Liver (tissue), 9 donors: ENCODE results near the gene RAD1. TPM values are rescaled to one million over a fixed set of nuclear protein-coding genes. Genes with fewer than 3 reads are reported as not detected.

Experiments
- DNase-seq: peaks from one replicate; pipeline ENCODE4 v3.0.0-alpha.2; 2017; ENCODE audit warnings: low spot score
- H3K27ac ChIP-seq, 2 donors: one replicate each; pipeline ENCODE4 v1.7.0; 2013; ENCODE audit warnings: inconsistent platforms in 2 of 2, low read length in 2 of 2, control low read depth in 1 of 2, low read depth in 1 of 2, mild to moderate bottlenecking in 1 of 2
- H3K27me3 ChIP-seq, 4 donors: one replicate each; pipeline versions ENCODE4 v1.6.1 to v1.7.0; 2013; ENCODE audit warnings: low read length in 3 of 4, inconsistent platforms in 1 of 4, mild to moderate bottlenecking in 1 of 4, moderate library complexity in 1 of 4; ENCODE audit not compliant: control insufficient read depth in 4 of 4, insufficient read depth in 4 of 4
- H3K36me3 ChIP-seq, 4 donors: one replicate each; pipeline versions ENCODE4 v1.6.1 to v1.7.0; 2013; ENCODE audit warnings: low read length in 3 of 4, mild to moderate bottlenecking in 3 of 4, low read depth in 1 of 4, moderate library complexity in 1 of 4; ENCODE audit not compliant: control insufficient read depth in 4 of 4, insufficient read depth in 3 of 4
- H3K4me1 ChIP-seq, 4 donors: one replicate each; pipeline versions ENCODE4 v1.6.1 to v1.7.0; 2013; ENCODE audit warnings: low read length in 3 of 4, mild to moderate bottlenecking in 3 of 4, moderate library complexity in 1 of 4; ENCODE audit not compliant: control insufficient read depth in 4 of 4, insufficient read depth in 4 of 4
- H3K4me3 ChIP-seq, 3 donors: one replicate each; pipeline versions ENCODE4 v1.6.1 to v1.7.0; 2013; ENCODE audit warnings: low read length in 3 of 3, control low read depth in 1 of 3, low read depth in 1 of 3, mild to moderate bottlenecking in 1 of 3
- H3K9ac ChIP-seq, 2 donors: one replicate each; pipeline ENCODE4 v1.7.0; 2013; ENCODE audit warnings: low read length in 2 of 2, mild to moderate bottlenecking in 2 of 2, moderate library complexity in 2 of 2, control low read depth in 1 of 2, low read depth in 1 of 2
- H3K9me3 ChIP-seq, 4 donors: one replicate each; pipeline versions ENCODE4 v1.6.1 to v1.7.0; 2013; ENCODE audit warnings: low read length in 3 of 4; ENCODE audit not compliant: control insufficient read depth in 4 of 4
- ATF3 ChIP-seq: IDR thresholded peaks from 2 replicates; pipeline ENCODE4 v1.6.1; 2016; ENCODE audit warnings: antibody characterized with exemption
- FOXA1 ChIP-seq: IDR thresholded peaks from 2 replicates; pipeline ENCODE4 v1.6.1; 2016; ENCODE audit warnings: antibody characterized with exemption
- FOXA2 ChIP-seq: IDR thresholded peaks from 2 replicates; pipeline ENCODE4 v1.6.1; 2016; ENCODE audit warnings: antibody characterized with exemption
- GABPA ChIP-seq, 2 donors: IDR thresholded peaks in 1 of 2; conservative IDR thresholded peaks in 1 of 2; 2 replicates each; pipeline ENCODE4 v1.6.1; 2016; ENCODE audit warnings: antibody characterized with exemption in 2 of 2, mild to moderate bottlenecking in 1 of 2, moderate library complexity in 1 of 2
- HNF4A ChIP-seq, 2 donors: conservative IDR thresholded peaks; 2 replicates each; pipeline ENCODE4 v1.6.1; 2016; ENCODE audit warnings: antibody characterized with exemption in 2 of 2, mild to moderate bottlenecking in 2 of 2
- HNF4G ChIP-seq: IDR thresholded peaks from 2 replicates; pipeline ENCODE4 v1.6.1; 2016; ENCODE audit warnings: antibody characterized with exemption
- JUND ChIP-seq, 2 donors: IDR thresholded peaks; 2 replicates each; pipeline ENCODE4 v1.6.1; 2016; ENCODE audit warnings: antibody characterized with exemption in 2 of 2
- NR2F2 ChIP-seq: IDR thresholded peaks from 2 replicates; pipeline ENCODE4 v1.6.1; 2016; ENCODE audit warnings: antibody characterized with exemption
- RAD21 ChIP-seq, 2 donors: IDR thresholded peaks; 2 replicates each; pipeline ENCODE4 v1.6.1; 2016; ENCODE audit warnings: antibody characterized with exemption in 2 of 2, mild to moderate bottlenecking in 2 of 2
- REST ChIP-seq: IDR thresholded peaks from 2 replicates; pipeline ENCODE4 v1.6.1; 2016; ENCODE audit warnings: antibody characterized with exemption, mild to moderate bottlenecking
- RXRA ChIP-seq, 2 donors: IDR thresholded peaks; 2 replicates each; pipeline ENCODE4 v1.6.1; 2017 to 2018; ENCODE audit warnings: antibody characterized with exemption in 2 of 2, mild to moderate bottlenecking in 1 of 2
- YY1 ChIP-seq: IDR thresholded peaks from 2 replicates; pipeline ENCODE4 v1.6.1; 2016; ENCODE audit warnings: antibody characterized with exemption, mild to moderate bottlenecking
- ZBTB33 ChIP-seq: IDR thresholded peaks from 2 replicates; pipeline ENCODE4 v1.6.1; 2016; ENCODE audit warnings: antibody characterized with exemption
- WGBS: extraction: QIAGEN DNeasy Blood & Tissue Kit; methylation state at CpG from one replicate; pipeline ENCODE4 v1.1.7; 2013; 5-methylcytosine and 5-hydroxymethylcytosine counted together
- polyA plus RNA-seq, 2 donors: library from polyadenylated mRNA; stranded (reverse) in 1 of 2; unstranded in 1 of 2; fragments of 200-250 nt in 1 of 2; fragments of >200 nt in 1 of 2; fragmentation: Nextera tagmentation in 1 of 2; extraction: Ambion mirVana in 1 of 2; gene quantifications; one replicate each; pipeline versions ENCODE4 v1.2.1 to v1.2.3, GENCODE V29; 2013 to 2015
- total RNA-seq, 2 donors: library from RNA; depleted of rRNA; stranded (reverse); fragments of >200 nt; gene quantifications; one replicate each; pipeline ENCODE4 v1.2.3, GENCODE V29; 2014
- donor health status: healthy.
- donor health status: healthy.
- donor health status: healthy.
- donor health status: healthy.
- donor health status: healthy.

RAD1 gene
- total and polyA plus RNA-seq, 4 donors, result 7.2 to 17.5 (median 9.2) TPM

- no peaks in the 10 kb centered on the region for H3K9me3 ChIP-seq
- H3K27me3 ChIP-seq, result no peaks in the 10 kb centered on the region
- no peak overlapping the region for H3K27ac ChIP-seq
- peaks cover 6 to 41% (median 35%) of the 10 kb centered on the region in 4 donors for H3K36me3 ChIP-seq
- TF ChIP-seq RXRA (IDR thresholded peaks at IDR 0.05) (no peak), GABPA (IDR thresholded peaks at IDR 0.05 in 1 of 2, conservative IDR thresholded peaks at IDR 0.05 in 1 of 2) (no peak), JUND (IDR thresholded peaks at IDR 0.05) (no peak)
- no peak overlapping the region for H3K9ac ChIP-seq
- no peak for DNase-seq
- no peaks in the 10 kb centered on the region for H3K4me1 ChIP-seq
- H3K4me3 ChIP-seq, result no peak overlapping the region
- WGBS, result 89% methylated on average over 11 of the region's 11 CpGs
These were observed 29.2 kb upstream of the RAD1 start for GRCh38 chr5:34944460-34945047.

- DNase-seq, result no peak
- Histone ChIP-seq H3K4me1 (no peaks in the 10 kb centered on the region), H3K36me3 (peaks cover 4 to 43% (median 35%) of the 10 kb centered on the region in 4 donors), H3K4me3 (no peak overlapping the region), H3K9me3 (no peaks in the 10 kb centered on the region), H3K9ac (no peak overlapping the region), H3K27ac (no peak overlapping the region), H3K27me3 (no peaks in the 10 kb centered on the region)
- WGBS, result 97% methylated on average over 2 of the region's 2 CpGs
- TF ChIP-seq JUND (IDR thresholded peaks at IDR 0.05) (no peak), FOXA2 (no peak), ATF3 (no peak), FOXA1 (no peak), RXRA (IDR thresholded peaks at IDR 0.05) (no peak), ZBTB33 (no peak)
These were observed 28.7 kb upstream of the RAD1 start for GRCh38 chr5:34944044-34944443.

- no peak overlapping the region for H3K4me3 ChIP-seq
- H3K27me3 ChIP-seq, result no peaks in the 10 kb centered on the region
- H3K27ac ChIP-seq, result no peak overlapping the region
- no peak for DNase-seq
- TF ChIP-seq NR2F2 (no peak), FOXA2 (no peak), RAD21 (IDR thresholded peaks at IDR 0.05) (no peak), HNF4G (no peak), GABPA (IDR thresholded peaks at IDR 0.05 in 1 of 2, conservative IDR thresholded peaks at IDR 0.05 in 1 of 2) (no peak), ZBTB33 (no peak), HNF4A (conservative IDR thresholded peaks at IDR 0.05) (no peak), ATF3 (no peak), FOXA1 (no peak), YY1 (no peak), REST (no peak)
- WGBS, result 83% methylated on average over 3 of the region's 3 CpGs
- H3K4me1 ChIP-seq, result no peaks in the 10 kb centered on the region
- H3K36me3 ChIP-seq, result peaks cover 11 to 64% (median 51%) of the 10 kb centered on the region in 4 donors
- no peak overlapping the region for H3K9ac ChIP-seq
- no peaks in the 10 kb centered on the region for H3K9me3 ChIP-seq
These were observed 26.6 kb upstream of the RAD1 start for GRCh38 chr5:34941936-34942335.
